Smooth muscle cell (in vitro differentiated cells): ENCODE measurements around the gene MTHFS. TPM values are rescaled to one million over a fixed set of nuclear protein-coding genes. Genes with fewer than 3 reads are reported as not detected.

Source experiments
- DNase-seq: peaks from one replicate; lab custom pipeline; 2025; ENCODE audit not compliant: unreplicated experiment; lab: John Stamatoyannopoulos, UW
- H2AFZ ChIP-seq: fragments of 200-600 bp; sonication (generic); 2 replicates; pipeline ENCODE4 v1.6.0; 2016; ENCODE audit warnings: antibody characterized with exemption, low read depth, mild to moderate bottlenecking
- H3F3A ChIP-seq: fragments of 200-600 bp; sonication (generic); 2 replicates; pipeline ENCODE4 v1.6.0; 2017; ENCODE audit warnings: antibody characterized with exemption, low read depth
- H3K27ac ChIP-seq: fragments of 200-600 bp; sonication (generic); 2 replicates; pipeline ENCODE4 v1.5.1; 2016; ENCODE audit warnings: low read depth, mild to moderate bottlenecking
- H3K27me3 ChIP-seq: fragments of 200-600 bp; sonication (generic); 2 replicates; pipeline ENCODE4 v1.6.1; 2016; ENCODE audit warnings: low read depth, mild to moderate bottlenecking
- H3K36me3 ChIP-seq: fragments of 200-600 bp; sonication (generic); 2 replicates; pipeline ENCODE4 v1.5.1; 2016; ENCODE audit warnings: low read depth
- H3K4me1 ChIP-seq: fragments of 200-600 bp; sonication (generic); 2 replicates; pipeline ENCODE4 v1.5.1; 2016; ENCODE audit warnings: low read depth
- H3K4me2 ChIP-seq: fragments of 200-600 bp; sonication (generic); 2 replicates; pipeline ENCODE4 v1.6.0; 2016; ENCODE audit warnings: mild to moderate bottlenecking
- H3K4me3 ChIP-seq: fragments of 200-600 bp; sonication (generic); 2 replicates; pipeline ENCODE4 v1.5.1; 2016; ENCODE audit warnings: mild to moderate bottlenecking
- H3K79me2 ChIP-seq: fragments of 200-600 bp; sonication (generic); 2 replicates; pipeline ENCODE4 v1.6.0; 2016; ENCODE audit warnings: low read depth, mild to moderate bottlenecking
- H3K9ac ChIP-seq: fragments of 200-600 bp; sonication (generic); 2 replicates; pipeline ENCODE4 v1.6.0; 2016; ENCODE audit warnings: low read depth
- H3K9me3 ChIP-seq: fragments of 200-600 bp; sonication (generic); replicated peaks from 2 replicates; pipeline ENCODE4 v1.5.1; 2016; ENCODE audit warnings: low read depth
- H4K20me1 ChIP-seq: fragments of 200-600 bp; sonication (generic); 2 replicates; pipeline ENCODE4 v1.6.0; 2016; ENCODE audit warnings: low read depth
- WGBS: methylation state at CpG from one replicate; pipeline ENCODE4 v1.1.7; 2016; ENCODE audit warnings: low lambda C conversion rate; 5-methylcytosine and 5-hydroxymethylcytosine counted together
- polyA plus RNA-seq: library from polyadenylated mRNA; unstranded; fragments of >200 nt; fragmentation: Nextera tagmentation; extraction: Ambion mirVana; gene quantifications from 2 replicates; pipeline ENCODE4 v1.2.1, GENCODE V29; 2016
- total RNA-seq: library from RNA; depleted of rRNA; stranded (reverse); fragments of >200 nt; gene quantifications from 2 replicates; pipeline ENCODE4 v1.2.3, GENCODE V29; 2014
- TF ChIP-seq, protein P1 (sequence below): fragments of 200-600 bp; sonication (generic); IDR thresholded peaks from 2 replicates; pipeline ENCODE4 v1.5.1; 2017; ENCODE audit warnings: borderline replicate concordance, mild to moderate bottlenecking, antibody characterized with exemption; ENCODE audit not compliant: insufficient read depth, poor library complexity, severe bottlenecking

The MTHFS gene
- total and polyA plus RNA-seq, 2 experiments from 2014 or later: 46.7 to 64.8 TPM

DNA sequence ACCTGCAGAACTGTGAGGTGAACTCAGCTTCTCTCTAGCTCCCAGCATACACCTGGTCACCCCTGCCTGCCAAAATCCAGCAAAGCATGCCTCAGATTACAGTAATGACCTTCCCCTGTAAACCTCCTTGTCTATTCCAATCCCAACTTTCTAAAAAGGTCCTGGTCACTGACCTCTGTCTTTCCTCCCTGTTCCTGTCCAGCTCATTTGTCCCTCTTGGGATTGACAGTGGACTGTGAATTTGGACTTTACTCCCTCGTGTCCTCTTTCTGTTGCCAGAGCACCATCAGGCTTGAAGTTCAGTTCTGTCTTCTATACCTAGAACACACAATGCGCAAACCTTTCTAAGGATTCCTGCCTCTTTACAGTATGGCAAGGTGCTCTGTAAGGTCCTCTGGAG is 50.3 kb downstream of the MTHFS start:
- Histone ChIP-seq H2AFZ (no peak overlapping the region), H3K4me1 (no peaks in the 10 kb centered on the region), H3K27me3 (no peaks in the 10 kb centered on the region), H4K20me1 (peaks cover 19% of the 10 kb centered on the region), H3K9me3 (no peaks in the 10 kb centered on the region), H3K9ac (no peak overlapping the region), H3K36me3 (peaks cover 17% of the 10 kb centered on the region), H3F3A (no peaks in the 10 kb centered on the region), H3K4me3 (no peak overlapping the region), H3K27ac (no peak overlapping the region), H3K79me2 (no peaks in the 10 kb centered on the region), H3K4me2 (no peak overlapping the region)
- WGBS: 95% methylated on average over 2 of the region's 2 CpGs
- TF ChIP-seq, protein P1, sequence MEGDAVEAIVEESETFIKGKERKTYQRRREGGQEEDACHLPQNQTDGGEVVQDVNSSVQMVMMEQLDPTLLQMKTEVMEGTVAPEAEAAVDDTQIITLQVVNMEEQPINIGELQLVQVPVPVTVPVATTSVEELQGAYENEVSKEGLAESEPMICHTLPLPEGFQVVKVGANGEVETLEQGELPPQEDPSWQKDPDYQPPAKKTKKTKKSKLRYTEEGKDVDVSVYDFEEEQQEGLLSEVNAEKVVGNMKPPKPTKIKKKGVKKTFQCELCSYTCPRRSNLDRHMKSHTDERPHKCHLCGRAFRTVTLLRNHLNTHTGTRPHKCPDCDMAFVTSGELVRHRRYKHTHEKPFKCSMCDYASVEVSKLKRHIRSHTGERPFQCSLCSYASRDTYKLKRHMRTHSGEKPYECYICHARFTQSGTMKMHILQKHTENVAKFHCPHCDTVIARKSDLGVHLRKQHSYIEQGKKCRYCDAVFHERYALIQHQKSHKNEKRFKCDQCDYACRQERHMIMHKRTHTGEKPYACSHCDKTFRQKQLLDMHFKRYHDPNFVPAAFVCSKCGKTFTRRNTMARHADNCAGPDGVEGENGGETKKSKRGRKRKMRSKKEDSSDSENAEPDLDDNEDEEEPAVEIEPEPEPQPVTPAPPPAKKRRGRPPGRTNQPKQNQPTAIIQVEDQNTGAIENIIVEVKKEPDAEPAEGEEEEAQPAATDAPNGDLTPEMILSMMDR: no peak
- no peak for DNase-seq

DNA sequence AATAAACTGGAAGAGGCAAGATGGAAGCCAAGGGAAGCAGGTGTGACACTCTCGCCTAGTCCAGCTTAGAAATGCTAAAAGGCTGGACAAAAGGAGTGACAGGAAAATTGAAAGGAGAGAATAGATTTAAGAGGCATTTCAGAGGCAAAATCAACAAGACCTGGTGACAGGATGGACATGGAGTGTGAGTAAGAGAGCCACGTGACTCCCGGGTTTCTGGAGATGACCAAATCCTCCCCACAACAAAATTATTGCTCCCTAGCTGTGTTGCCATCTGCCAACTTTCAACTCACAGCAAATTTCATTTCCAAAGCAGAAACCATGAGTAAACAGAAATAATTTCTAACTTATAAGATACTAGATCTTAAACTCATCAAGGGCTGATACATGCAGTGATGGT is 52.6 kb downstream of the MTHFS start:
- no peaks in the 10 kb centered on the region for H3K9me3 ChIP-seq
- 76% methylated on average over 3 of the region's 3 CpGs for WGBS
- H3K4me2 ChIP-seq: no peak overlapping the region
- H3K9ac ChIP-seq: no peak overlapping the region
- H2AFZ ChIP-seq: no peak overlapping the region
- no peaks in the 10 kb centered on the region for H3K4me1 ChIP-seq
- no peak overlapping the region for H3K27ac ChIP-seq
- no peaks in the 10 kb centered on the region for H3K79me2 ChIP-seq
- no peaks in the 10 kb centered on the region for H3K27me3 ChIP-seq
- H3K36me3 ChIP-seq: peaks cover 23% of the 10 kb centered on the region
- no peak for DNase-seq
- H4K20me1 ChIP-seq: peaks cover 10% of the 10 kb centered on the region
- TF ChIP-seq, protein P1: no peak
- H3K4me3 ChIP-seq: no peak overlapping the region
- H3F3A ChIP-seq: no peaks in the 10 kb centered on the region

GRCh38 chr15:79837846-79838245 is 59.0 kb downstream of the MTHFS start:
- H3K36me3 ChIP-seq: peaks cover 5% of the 10 kb centered on the region
- no peak overlapping the region for H2AFZ ChIP-seq
- DNase-seq: no peak
- no peaks in the 10 kb centered on the region for H4K20me1 ChIP-seq
- no peak overlapping the region for H3K9ac ChIP-seq
- H3K4me3 ChIP-seq: no peak overlapping the region
- no peaks in the 10 kb centered on the region for H3F3A ChIP-seq
- H3K9me3 ChIP-seq: no peaks in the 10 kb centered on the region
- H3K27me3 ChIP-seq: no peaks in the 10 kb centered on the region
- no peaks in the 10 kb centered on the region for H3K4me1 ChIP-seq
- TF ChIP-seq, protein P1: no peak
- H3K27ac ChIP-seq: no peak overlapping the region
- H3K4me2 ChIP-seq: no peak overlapping the region
- H3K79me2 ChIP-seq: no peaks in the 10 kb centered on the region

DNA sequence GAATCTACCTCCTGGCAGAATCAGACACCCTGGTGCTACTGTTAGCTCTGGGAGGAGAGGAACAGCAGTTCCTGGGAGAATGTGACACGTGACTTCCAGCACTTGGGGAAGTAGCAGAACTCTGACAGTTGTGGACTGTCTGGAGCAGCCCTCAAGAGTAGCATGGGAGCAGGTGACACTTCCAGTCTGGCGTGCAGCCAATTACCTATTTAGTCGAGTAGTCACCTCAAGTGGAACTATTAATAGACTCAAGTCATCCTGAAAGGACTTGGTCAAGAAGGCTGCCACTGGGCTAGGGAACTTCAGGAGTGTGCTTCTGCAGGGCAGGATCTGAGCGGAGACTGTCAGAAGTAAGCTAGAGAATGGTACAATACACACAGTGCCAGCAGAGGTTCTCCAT is 62.3 kb downstream of the MTHFS start:
- Histone ChIP-seq H3K4me2 (no peak overlapping the region), H3K4me1 (no peaks in the 10 kb centered on the region), H3F3A (no peaks in the 10 kb centered on the region), H3K9ac (no peak overlapping the region), H2AFZ (no peak overlapping the region), H3K27me3 (no peaks in the 10 kb centered on the region), H3K4me3 (no peak overlapping the region), H3K36me3 (no peaks in the 10 kb centered on the region), H3K79me2 (no peaks in the 10 kb centered on the region), H4K20me1 (no peaks in the 10 kb centered on the region), H3K9me3 (no peaks in the 10 kb centered on the region), H3K27ac (no peak overlapping the region)
- no peak for DNase-seq
- TF ChIP-seq, protein P1: no peak
- WGBS: 97% methylated on average over 4 of the region's 4 CpGs
